GM13977 (cell line): ENCODE measurements around the gene SEC14L2.
A peak's percentile ranks its signal among the peaks of the same experiment; 100 is the strongest.

Source experiments
- DNase-seq: peaks from one replicate; pipeline ENCODE4 v3.0.0; 2012; ENCODE audit warnings: low spot score
- in situ Hi-C: fragments of 300-500 bp; cut with MboI; formaldehyde crosslinking; loops from one replicate; pipeline ENCODE4 v1.12.0; 2022; ENCODE audit warnings: low sequenced_read_pairs, low pct_unique_long_range_greater_than_20kb, mixed read lengths, inconsistent platforms; ENCODE audit not compliant: unreplicated experiment
- TF ChIP-seq, protein P1 (sequence below): IDR thresholded peaks from 2 replicates; pipeline ENCODE4 v1.5.1; 2012; ENCODE audit warnings: mild to moderate bottlenecking, control low read depth; ENCODE audit not compliant: insufficient read depth; ENCODE audit errors: extremely low read depth, missing control alignments

The SEC14L2 gene

GRCh38 chr22:30432520-30432919 lies 35.7 kb downstream of the SEC14L2 start:
- TF ChIP-seq, protein P1, sequence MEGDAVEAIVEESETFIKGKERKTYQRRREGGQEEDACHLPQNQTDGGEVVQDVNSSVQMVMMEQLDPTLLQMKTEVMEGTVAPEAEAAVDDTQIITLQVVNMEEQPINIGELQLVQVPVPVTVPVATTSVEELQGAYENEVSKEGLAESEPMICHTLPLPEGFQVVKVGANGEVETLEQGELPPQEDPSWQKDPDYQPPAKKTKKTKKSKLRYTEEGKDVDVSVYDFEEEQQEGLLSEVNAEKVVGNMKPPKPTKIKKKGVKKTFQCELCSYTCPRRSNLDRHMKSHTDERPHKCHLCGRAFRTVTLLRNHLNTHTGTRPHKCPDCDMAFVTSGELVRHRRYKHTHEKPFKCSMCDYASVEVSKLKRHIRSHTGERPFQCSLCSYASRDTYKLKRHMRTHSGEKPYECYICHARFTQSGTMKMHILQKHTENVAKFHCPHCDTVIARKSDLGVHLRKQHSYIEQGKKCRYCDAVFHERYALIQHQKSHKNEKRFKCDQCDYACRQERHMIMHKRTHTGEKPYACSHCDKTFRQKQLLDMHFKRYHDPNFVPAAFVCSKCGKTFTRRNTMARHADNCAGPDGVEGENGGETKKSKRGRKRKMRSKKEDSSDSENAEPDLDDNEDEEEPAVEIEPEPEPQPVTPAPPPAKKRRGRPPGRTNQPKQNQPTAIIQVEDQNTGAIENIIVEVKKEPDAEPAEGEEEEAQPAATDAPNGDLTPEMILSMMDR = no peak
- DNase-seq = no peak
- in situ Hi-C loops = no loop called here

DNA sequence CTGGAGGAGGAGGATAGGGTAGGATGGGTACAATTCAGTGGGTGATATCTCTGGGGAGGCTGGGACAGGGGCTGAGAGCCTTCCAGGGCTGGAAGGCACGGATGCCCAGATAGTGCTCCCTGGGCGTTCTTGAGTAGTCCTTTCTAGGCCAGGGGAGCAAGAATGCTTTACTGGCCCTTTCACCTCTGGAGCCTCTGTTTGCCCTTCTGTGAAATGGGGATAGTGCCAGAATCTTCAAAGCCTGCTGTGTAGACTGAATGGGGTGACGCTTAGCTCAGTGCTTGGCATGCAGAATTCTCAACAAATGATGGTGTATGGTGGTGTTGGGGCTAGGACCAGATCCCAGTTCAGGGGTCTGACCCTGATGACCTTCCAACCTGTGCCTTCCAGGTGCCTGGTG lies 36.4 kb downstream of the SEC14L2 start:
- no peak for DNase-seq
- in situ Hi-C loops = no loop called here
- TF ChIP-seq, protein P1 = no peak

DNA sequence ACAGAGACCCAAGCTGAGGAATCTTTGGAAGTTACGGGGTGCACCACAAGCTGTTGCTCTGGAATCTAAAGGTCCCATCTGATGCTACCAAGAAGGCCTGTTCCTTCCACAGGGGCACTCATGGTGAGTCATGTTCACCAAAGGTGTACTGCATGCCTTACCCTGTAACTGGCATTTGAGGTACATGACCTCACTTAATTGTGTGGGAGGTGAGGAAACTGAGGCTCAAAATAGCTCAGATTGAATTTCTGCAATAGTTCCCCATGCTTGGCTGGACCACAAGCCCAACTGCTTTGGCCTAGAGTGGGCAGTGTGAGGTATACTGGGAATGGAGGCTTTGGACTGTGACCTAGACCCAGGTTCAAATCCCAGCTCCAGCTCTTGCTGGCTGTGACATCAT lies 37.0 kb downstream of the SEC14L2 start:
- in situ Hi-C loops = no loop called here
- DNase-seq = no peak
- TF ChIP-seq, protein P1 = no peak

- no peak for DNase-seq
- TF ChIP-seq, protein P1 = no peak
- in situ Hi-C loops = no loop called here
Observed at GRCh38 chr22:30434843-30435242, 38.0 kb downstream of the SEC14L2 start.

DNA sequence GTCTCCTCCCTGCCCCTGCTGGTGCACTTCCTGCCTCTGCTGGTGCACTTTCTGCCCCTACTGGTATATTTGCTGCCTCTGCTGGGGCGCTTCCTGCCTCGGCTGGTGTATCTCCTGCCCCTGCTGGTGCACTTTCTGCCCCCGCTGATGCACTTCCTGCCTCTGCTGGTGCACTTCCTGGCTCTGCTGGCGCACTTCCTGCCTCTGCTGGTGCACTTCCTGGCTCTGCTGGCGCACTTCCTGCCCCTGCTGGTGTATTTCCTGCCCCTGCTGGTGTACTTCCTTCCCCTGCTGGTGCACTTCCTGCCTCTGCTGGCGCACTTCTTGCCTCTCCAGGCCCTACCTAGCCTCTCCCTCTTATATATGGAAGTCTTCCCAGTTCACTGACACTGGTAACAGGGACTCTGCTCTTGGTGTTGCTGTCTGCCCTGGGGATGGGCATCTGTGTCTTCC lies 38.9 kb downstream of the SEC14L2 start:
- TF ChIP-seq, protein P1 = no peak
- DNase-seq = peak; percentile 24
- in situ Hi-C loops = no loop called here

- TF ChIP-seq, protein P1 = no peak
- in situ Hi-C loops = no loop called here
- peak; percentile 4 for DNase-seq
Observed at GRCh38 chr22:30436196-30436595, 39.4 kb downstream of the SEC14L2 start.

DNA sequence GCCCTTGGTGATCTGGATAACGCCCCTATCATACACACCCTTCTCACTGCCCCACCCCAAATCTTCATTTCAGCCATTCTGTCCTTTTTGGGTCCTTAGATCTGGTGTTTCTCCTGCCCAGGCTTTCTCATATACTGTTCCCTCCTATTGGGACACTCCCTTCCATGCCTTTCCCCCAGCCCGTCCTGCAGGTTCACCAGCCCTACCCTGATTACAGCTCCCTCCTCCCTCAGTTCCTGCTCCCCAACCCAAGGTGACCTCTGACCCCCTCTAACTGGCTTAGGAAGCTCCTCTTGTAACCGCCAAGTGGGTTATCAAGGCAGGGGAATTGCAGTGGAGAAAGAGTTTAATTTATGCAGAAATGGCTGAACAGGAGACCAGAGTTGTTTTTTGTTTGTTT lies 41.7 kb downstream of the SEC14L2 start:
- in situ Hi-C loops = no loop called here
- TF ChIP-seq, protein P1 = no peak

More for the DNA sequence above, 41.7 kb downstream of the SEC14L2 start:
- DNase-seq = no peak
